NCI-H187 (cell line): ENCODE results near the gene MICB.
"Not testable (repeated sequence)": the region's sequence is repeated elsewhere in the genome, so short reads cannot be mapped to it uniquely, and the experiment has no call there.

Experiments
- DNase-seq, 2 experiments: peaks; one replicate each; lab custom pipeline; 2025; lab: John Stamatoyannopoulos, UW

MICB gene

DNA sequence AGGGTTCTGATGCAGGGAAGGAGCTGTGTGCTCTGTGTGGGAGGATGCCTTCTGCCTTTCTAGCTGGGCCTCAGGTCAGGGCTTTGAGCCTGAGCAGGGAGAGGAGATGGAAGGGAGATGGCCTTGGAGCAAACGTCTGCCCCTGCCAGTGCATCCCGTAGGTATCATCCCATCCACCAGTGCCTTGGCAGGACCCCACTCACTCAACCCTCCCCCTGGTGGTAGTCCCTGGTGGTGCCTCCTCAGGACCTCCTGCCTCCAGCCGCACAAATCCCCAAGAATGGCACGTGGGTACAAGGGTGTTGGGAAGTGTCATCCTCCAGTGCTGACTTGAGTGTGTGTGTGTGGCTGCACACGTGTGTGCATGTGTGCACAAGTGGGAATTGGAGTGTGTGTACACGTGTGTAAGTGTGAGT lies 23.1 kb upstream of the MICB start:
- DNase-seq, result no peak

DNA sequence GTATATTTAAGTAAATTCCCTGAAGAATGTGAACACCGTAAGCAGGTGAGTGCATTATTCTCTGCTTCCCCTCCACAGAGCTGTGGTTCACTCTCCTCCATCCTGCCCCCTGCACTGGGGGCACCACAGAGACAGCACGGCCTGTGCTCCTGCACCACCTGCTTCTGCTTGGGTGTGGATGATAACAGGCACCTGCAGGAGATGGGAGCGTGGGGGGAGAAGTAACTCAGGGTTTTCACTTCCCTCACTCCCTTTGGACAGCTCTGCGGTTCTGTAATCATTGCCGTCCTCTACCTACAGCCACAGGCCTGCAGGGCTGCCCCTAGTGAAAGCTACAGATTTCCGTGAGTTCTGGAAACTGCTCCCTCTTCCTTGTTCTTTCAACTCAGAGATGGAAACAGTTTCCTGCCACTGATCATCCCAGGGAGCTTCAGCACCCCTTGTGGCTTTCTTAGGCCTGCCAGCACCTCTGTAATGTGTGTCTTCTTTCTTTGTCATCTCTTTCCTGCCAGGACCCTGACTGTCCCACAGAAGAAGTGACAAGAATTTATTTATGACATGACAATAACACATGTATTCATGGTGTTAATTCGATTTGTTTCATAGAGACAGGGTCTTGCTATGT lies 21.3 kb upstream of the MICB start:
- no peak for DNase-seq

DNA sequence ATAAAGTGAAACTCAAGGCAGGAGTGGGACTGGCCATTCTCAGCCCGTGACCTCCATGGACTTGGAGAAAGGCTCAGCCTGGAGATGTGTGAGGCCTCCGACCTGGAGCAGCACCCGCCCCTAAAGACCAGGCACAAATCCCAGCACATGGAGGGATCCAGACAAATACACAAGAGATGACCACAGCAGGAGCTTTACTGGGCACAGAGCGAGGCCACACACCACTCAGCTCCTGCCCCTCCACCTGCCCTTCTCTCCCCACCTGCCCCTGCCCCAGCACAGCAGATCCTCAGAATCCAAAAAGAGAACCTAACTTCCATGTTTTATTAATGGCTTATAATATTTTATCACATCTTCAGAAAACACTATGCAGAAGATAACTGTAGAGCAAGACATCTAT lies 20.4 kb upstream of the MICB start:
- DNase-seq, result no peak

DNA sequence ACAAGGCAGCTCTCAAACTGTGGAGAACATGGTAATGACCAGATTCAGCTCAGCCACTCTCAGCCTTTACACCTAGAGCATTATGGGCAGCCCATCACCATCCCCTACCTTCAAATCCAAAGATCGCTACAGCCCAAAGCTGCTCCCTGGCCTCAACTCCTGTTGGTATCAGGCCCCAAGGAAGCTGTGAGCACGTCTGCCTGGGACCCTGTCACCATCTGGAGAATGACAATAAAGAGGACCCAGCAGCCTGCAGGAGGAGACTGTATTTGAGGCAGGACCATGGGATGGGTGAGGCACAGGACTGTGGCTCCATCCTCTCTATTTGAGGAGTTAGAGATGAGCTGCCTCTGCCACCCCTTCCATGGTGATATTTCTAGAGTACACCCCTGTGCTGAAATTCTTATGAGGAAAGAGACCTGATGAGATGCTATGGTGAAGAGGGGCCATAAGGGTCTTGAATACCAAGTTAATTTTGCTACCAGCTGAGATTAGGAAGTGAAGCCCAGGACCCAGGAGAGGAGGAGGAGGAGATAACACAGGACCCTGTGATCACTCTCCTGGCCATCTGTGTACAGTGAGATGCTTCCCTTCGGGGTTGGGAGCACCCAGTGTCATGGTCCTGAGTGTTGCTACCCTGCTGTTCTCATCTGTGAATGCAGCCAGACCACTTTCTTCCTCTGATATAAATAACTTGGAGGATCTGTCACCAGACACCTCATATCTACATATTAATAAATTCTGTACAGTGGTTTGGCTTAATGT lies 19.6 kb upstream of the MICB start:
- DNase-seq, result no peak

DNA sequence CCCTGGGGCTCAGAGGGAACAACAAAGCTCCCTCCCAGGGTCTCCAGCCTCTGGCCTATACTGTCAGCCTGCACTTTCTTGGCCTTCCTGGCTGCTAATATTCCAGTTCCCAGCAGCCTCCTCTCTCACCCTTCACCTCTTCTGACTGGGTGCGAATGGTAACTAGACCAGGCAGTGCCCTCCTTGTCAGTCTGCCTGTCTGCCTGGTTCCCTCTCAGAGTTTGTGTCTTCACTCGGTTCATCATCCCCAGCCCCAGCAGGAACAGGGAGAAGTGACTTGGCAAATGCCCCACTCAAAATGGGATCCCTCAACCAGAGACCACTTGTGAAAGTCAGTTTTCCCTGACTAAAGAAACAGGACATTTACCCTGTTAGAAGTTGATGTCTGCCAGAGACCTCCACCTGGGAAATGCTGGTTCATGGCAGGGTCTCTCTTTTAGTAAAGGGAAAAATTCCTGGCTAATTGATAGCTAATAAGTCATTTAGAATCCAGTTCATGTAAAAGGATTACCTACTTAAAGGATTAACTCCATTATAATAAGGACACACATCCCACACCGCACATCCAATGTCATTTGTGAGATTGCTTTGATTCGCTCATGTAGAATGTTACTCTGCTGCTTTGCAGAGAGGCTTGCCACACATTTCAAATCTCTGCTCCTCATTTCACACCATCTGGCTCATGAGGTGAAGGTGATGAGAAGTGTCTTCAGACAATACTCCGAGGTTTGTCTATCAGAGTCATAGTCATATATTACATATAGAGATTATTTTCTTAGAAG lies 18.6 kb upstream of the MICB start:
- no peak for DNase-seq

DNA sequence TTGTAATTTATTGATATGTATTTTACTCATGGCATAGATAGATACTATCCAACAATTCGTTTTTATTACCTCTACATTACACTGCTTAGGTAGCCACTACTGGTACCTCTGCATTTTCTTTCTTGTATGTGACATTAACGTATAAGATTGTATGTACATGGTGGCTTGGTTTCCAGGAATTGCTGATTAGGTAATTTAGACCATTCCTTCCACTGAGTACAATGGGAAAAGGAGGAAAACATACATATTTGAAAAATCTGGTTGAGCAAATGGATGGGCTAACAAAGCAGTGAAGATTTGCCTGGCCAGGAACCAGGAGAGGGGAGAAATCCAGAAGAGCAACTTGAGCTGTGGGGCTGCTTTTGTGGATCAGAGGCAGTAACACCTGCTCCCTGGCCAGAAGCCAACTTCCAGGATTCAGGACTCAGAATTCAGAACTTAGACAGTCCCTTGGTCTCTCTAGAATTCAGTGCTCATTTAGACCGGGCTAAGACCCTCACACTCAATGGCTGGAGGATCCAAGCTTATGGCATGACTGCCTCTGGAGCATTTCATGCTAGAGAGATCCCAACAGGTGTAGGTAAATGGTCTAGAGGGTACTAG lies 17.9 kb upstream of the MICB start:
- no peak for DNase-seq

DNA sequence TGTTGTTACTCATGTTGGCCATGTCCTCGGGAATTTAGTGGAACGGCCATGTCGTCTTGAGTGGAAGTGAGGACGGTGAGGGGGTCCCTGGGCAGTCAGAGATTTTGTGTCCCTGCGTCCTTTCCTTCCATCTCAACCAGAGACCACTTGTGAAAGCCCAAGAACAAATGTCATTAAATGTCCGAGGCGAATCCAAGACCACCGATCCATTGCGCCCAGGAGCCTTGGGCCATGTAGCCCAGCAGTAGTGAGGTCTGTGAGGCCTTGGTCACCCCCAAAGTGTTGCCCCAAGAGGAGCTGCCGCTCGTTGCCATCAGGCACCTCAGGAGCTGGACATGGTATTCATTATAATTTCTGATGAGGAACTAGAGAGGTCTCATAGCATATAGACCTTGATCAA lies 17.4 kb upstream of the MICB start:
- DNase-seq, result no peak

DNA sequence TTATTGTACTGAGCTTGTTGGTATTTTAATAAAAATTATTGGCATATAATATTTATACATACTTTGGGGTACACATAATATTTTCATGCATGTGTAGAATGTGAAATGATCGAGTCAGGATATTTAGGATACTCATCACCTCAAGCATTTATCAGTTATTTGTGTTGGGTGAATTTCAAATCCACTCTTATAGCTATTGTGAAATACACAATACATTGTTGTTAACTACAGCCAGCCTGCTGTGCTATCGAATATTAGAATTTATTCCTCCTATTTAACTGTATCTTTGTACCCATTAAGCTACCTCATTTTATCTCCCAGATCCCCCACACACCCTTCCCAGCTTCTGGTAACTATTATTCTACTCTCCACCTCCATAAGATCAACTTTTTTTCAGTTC lies 14.6 kb upstream of the MICB start:
- no peak for DNase-seq

DNA sequence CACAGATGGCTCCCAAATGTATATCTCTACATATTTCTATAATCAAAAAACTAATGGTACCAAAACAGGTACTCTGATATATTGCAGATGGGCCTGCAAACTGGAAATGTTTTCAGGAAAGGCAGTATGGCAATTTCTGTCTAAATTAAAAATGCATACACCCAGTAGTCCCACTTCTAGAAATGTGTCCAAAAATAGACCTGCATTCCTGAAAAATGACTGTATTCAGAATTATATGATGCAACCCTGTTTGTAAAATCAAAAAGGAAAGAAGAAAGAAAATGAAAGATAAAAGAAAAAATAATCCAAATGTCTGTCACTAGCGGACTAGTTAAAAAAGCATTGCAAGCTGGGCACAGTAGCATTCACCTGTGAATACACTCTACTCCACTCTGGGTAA lies 12.9 kb upstream of the MICB start:
- no peak for DNase-seq

DNA sequence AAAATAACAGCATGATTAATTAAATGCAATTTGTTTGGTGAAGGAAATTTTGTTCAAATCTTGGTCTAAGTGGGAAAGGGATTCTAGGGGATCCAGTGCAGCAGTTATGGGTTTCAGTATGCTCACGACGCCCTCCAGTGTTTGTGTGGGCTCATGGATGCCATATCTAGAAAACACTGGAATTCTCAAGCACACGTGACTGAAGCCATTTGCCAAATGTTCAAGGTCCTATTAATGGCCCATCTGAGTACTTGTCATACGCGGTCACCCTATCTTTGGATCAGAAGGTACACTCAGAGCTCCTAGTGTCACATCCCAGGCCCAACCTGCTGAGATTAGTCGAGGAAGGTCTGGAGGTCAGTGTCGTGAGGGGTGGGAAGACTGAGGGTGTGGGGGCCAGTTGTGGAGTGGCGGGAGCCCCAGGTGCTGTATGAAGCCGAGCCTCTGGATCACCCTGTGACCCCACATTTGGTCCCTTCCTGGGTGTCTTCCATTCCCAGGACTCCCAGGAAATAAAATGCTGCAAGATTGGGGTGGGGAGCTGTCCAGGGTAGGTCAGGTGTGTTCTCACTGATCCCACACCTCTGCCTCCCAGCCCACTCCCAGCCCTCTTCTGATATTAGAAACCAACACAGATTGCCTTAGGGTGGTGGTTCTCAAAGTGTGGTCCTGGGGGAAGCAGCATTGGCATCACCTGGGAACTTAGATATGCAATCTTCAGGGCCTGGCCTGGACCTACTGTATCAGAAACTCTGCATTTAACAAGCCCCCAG lies 11.7 kb upstream of the MICB start:
- DNase-seq, result not testable (repeated sequence)

DNA sequence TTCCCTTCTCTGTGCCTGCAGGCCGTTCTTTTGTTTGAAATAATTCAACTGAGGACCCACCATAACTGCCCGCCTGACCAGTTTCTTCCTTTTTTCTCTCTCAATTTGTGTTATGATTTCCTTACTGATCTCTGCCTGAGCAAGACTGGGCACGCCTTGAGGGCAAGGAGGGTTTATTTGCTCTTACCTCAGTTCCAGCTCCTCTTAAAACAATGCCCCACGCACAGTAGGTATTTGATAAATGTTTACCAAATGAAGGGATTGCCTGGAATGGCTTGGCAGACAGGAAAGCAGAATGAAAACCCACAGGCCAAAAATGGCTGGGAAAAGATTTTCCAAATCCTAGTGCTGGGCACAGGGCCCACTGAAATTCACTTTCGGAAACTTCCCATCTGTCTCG lies 10.3 kb upstream of the MICB start:
- DNase-seq, result not testable (repeated sequence)

DNA sequence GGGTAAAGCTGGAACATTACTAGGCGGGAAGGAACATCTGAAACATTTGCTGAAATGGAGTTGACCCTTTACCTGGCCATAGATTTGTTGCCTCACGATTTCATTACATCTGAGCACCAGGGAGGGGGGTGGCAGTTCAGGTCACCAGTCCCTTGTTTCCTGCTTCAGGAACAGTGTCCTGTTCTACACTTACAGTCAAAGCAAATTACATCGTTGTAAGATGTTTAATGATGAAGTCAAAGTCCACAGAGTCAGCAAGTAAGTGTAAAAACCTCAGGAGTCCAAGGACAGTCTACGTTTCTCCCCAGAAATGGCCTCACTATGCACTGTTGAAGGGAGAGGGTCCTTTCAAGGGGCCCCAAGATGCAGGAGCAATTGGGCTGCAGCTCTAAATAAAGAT lies 8.9 kb upstream of the MICB start:
- DNase-seq, result no peak

DNA sequence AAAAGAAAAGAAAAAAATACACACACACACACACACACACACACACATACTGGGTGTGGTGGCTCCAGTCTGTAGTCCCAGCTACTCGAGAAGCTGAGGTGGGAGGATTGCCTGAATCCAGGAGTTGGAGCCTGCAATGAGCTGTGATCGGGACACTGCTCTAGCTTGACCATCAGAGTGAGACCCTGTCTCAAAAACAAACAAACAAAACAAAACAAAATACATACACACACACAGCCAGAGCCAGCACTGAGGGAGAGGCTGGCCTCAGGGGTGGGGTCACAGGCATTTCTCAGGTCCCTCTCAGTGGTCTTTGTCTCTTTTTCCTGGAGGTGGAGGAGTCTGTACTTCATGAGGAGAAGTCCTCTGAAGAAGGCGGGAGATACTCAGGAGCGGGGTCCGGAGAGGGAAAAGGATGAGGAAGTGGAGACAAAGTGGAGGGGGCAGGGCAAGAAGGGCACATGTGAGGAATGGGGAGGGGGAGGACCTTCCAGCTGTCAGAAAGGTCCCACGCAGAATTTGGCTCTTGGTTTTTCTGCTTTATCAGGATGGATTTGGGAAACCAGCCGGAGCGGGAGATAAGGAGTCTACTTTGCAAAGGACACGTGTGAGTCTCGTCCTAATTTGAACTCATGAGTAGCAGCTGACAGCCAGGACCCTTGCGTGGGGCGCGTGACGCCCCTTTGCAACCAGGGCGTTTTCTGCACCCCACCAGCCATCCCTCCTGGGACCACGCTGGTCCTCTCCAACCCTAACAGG lies 7.7 kb upstream of the MICB start:
- no peak for DNase-seq

DNA sequence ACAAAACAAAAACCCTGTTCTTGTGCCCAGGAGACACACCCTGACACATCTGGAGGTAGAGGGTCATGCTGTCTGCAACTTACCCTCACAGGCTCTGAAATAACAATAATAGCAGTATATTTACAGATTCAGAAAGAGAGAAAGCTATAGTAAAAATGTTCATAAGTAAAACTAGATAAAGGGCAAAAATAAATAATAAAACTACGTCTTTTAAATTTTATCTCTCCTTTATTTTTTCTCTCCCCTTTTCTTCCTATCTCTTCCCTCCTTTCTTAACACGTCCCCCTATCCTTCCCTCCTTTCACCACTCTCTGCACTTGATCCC lies 4.4 kb upstream of the MICB start:
- DNase-seq, result not testable (repeated sequence)

DNA sequence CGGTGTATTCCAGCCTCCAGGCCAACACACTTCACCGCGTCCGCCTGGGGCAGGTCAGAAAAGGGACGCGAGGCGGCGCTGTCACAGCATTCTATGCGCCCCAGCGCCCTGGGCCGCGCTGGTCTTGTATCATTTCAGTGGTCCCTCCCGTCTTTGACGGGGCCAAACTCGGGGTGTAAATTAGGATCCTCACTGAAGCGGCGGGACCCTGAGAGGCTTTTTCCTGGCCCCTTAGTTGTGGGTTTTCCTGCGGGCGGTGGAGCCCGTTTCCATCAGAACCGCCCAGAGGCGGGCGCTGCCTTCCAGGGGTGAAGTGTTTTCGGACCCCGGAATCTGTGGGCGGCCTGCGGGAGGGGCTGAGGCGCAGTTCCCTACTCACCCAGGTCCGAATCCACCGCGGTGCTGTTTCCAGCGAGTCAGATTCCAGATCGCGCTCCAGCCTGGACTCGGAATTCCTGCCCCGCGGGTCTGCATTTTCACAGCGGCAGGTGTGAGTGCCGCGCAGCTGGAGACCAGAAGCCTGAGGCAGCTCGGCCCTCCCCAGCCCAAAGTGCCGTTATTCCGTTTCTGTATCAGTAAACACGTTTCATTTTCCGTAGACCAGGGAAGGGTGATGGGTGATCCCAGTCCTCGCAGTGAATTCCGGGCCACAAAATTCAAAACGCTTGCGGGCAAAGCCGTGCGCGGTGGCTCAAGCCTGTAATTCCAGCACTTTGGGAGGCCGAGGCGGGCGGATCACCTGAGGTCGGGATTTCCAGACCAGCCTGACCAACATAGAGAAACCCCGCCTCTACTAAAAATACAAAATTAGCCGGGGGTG lies 3.9 kb upstream of the MICB start:
- peak; percentile 31 to 38 for DNase-seq

DNA sequence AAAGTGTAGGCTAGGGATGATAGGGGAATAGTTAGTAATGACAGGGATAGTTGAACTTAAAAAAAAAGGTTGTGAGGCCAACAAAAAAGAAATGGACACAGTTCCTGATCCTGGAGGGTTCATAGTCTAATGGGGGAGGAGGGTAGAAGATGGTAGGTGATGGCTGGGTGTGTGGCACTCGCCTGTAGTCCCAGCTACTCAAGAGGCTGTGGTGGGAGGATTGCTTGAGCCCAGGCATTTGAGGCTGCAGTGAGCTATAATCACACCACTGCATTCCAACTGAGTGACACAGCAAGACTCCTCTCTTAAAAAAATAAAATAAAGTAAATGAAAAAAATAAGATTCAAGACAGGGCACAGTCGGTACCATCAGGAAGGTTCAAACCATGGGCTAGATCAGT lies 2.4 kb upstream of the MICB start:
- no peak for DNase-seq

DNA sequence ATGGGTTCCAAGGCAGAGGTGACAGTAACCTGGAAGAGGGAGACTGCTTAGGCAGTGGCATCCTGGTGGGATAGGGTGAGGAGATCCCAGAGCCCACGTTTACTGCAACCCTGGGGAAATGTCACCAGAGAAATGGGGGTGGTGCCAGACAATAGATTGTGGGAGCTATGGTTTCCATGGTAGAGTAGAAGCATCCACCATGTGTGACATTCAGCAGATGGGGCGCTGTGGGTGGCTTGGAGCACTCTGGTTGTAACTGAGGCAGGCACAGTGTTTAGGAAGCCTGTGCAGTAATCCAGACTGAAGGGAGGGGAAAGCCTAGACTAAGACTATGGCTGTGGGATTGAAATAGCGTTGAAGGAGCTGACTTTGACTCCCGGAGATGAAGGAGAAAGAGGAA lies 1.1 kb upstream of the MICB start:
- DNase-seq, result not testable (repeated sequence)

DNA sequence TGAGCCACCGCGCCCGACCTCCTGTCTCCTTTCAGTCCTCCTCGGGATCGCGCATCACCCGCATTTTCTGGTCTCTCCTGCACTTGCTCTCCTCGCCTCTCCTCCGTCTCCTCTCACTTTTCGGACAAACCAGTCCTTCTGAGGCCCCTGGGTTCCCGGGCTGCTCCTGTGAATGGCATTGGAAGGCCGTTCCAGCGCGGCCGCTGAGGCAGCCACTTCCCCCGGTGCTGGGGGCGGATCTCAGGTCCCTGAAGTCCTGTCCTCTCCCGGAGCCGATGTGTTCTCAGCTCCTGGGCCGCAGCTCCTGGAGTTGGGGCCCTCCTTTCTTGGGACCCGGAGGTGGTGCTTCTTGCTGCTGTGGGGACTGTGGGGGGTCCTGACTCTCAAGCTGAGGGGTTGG lies 803 bp downstream of the MICB start:
- no peak for DNase-seq

DNA sequence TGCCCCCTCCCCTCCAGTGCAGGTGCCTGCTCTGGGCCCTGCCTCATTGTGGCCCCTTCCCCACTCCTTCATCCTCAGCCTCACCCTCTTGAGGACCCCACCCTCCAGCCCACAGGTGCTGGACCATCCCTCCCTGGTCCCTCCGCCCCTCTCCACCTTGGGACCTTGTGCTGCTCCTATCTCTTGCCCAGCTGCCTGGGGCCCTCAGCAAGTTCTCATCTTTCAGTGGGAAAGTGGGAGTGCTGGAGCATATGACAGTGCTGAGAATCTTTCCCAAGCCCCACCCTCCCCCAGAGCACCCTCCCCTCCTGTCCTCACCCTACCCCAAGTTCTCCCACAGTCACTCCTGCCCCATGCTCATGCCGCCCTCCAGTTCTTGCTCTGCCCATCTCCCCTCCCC lies 1.7 kb downstream of the MICB start:
- DNase-seq, result not testable (repeated sequence)

DNA sequence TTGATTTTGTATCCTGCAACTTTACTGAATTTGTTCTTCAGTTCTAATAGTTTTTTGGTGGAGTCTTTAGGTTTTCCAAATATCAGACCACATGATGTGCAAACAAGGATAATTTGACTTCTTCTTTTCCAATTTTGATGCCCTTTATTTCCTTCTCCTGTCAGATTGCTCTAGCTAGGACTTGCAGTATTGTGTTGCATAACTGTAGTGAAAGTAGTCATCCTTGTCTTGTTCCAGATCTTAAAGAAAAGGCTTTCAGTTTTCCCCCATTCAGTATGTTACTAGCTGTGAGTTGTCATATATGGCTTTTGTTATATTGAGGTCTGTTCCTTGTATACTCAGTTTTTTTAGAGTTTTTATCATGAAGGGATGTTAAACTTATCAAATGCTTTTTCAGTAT lies 4.6 kb downstream of the MICB start:
- DNase-seq, result no peak
